ENCODE measurements around the gene IL17RA. TPM values are rescaled to one million over a fixed set of nuclear protein-coding genes. Genes with fewer than 3 reads are reported as not detected.

Gene IL17RA
- polyA plus RNA-seq, 1 donor from 2014 or later: 0.52 TPM

GRCh38 chr22:17108256-17109112, 23.7 kb downstream of the IL17RA start:
- Histone ChIP-seq H3K4me3 (ENCODE audit: low read length) (no peak overlapping the region), H3K27ac (ENCODE audit: low read length) (no peak overlapping the region), H3K36me3 (ENCODE audit: insufficient read depth, low read length) (no peaks in the 10 kb centered on the region), H3K9me2 (ENCODE audit: insufficient read depth, low read length) (no peaks in the 10 kb centered on the region), H3K27me3 (ENCODE audit: insufficient read depth, low read depth, low read length) (no peaks in the 10 kb centered on the region), H3K4me2 (ENCODE audit: low read length) (no peak overlapping the region), H3F3A (ENCODE audit: insufficient read depth, low read length, poor library complexity, severe bottlenecking) (no peaks in the 10 kb centered on the region), H4K20me1 (ENCODE audit: insufficient read depth) (no peaks in the 10 kb centered on the region), H2AFZ (ENCODE audit: low read depth, low read length) (no peak overlapping the region), H3K9me3 (ENCODE audit: low read length) (no peaks in the 10 kb centered on the region), H3K79me2 (replicated peaks; ENCODE audit: insufficient read depth, low read length) (no peaks in the 10 kb centered on the region), H3K9ac (ENCODE audit: low read length) (no peak overlapping the region)
- no peak for TF ChIP-seq MXI1 (conservative IDR thresholded peaks at IDR 0.05; ENCODE audit: poor library complexity, severe bottlenecking)
- no peak for TF ChIP-seq EP300 (conservative IDR thresholded peaks at IDR 0.05; ENCODE audit: poor library complexity, severe bottlenecking)
- TF ChIP-seq CTCF (IDR thresholded peaks at IDR 0.05; ENCODE audit: poor library complexity, severe bottlenecking): no peak
- no peak for TF ChIP-seq RAD21 (conservative IDR thresholded peaks at IDR 0.05)
- no peak for TF ChIP-seq REST (IDR thresholded peaks at IDR 0.05; ENCODE audit: borderline replicate concordance)
- TF ChIP-seq SMC3 (conservative IDR thresholded peaks at IDR 0.05; ENCODE audit: poor library complexity): no peak
- no peak for TF ChIP-seq TAF1 (IDR thresholded peaks at IDR 0.05; ENCODE audit: low read depth)
- TF ChIP-seq POLR2AphosphoS5 (IDR thresholded peaks at IDR 0.05): no peak
- TF ChIP-seq EZH2 (IDR thresholded peaks at IDR 0.05; ENCODE audit: borderline replicate concordance, insufficient read depth, low read length, poor library complexity, severe bottlenecking): no peak

GRCh38 chr22:17109113-17109865, 24.5 kb downstream of the IL17RA start:
- Histone ChIP-seq H2AFZ (ENCODE audit: low read depth, low read length) (no peak overlapping the region), H3K4me2 (ENCODE audit: low read length) (no peak overlapping the region), H3K79me2 (replicated peaks; ENCODE audit: insufficient read depth, low read length) (no peaks in the 10 kb centered on the region), H3K36me3 (ENCODE audit: insufficient read depth, low read length) (no peaks in the 10 kb centered on the region), H3K4me3 (ENCODE audit: low read length) (no peak overlapping the region), H4K20me1 (ENCODE audit: insufficient read depth) (no peaks in the 10 kb centered on the region), H3F3A (ENCODE audit: insufficient read depth, low read length, poor library complexity, severe bottlenecking) (no peaks in the 10 kb centered on the region), H3K9ac (ENCODE audit: low read length) (no peak overlapping the region), H3K27ac (ENCODE audit: low read length) (no peak overlapping the region), H3K27me3 (ENCODE audit: insufficient read depth, low read depth, low read length) (no peaks in the 10 kb centered on the region), H3K9me3 (ENCODE audit: low read length) (no peaks in the 10 kb centered on the region), H3K9me2 (ENCODE audit: insufficient read depth, low read length) (no peaks in the 10 kb centered on the region)
- TF ChIP-seq CTCF (IDR thresholded peaks at IDR 0.05; ENCODE audit: poor library complexity, severe bottlenecking) (no peak), TAF1 (IDR thresholded peaks at IDR 0.05; ENCODE audit: low read depth) (no peak), REST (IDR thresholded peaks at IDR 0.05; ENCODE audit: borderline replicate concordance) (no peak)
